Activated T-cell treated with anti-CD3 and anti-CD28 coated beads for 1 hour (primary cell): Measurements from ENCODE around the gene TGDS.
"Not testable (repeated sequence)": the region's sequence is repeated elsewhere in the genome, so short reads cannot be mapped to it uniquely, and the experiment has no call there.

Source experiments
- DNase-seq: peaks from one replicate; pipeline ENCODE4 v3.0.0-alpha.2; 2020; ENCODE audit warnings: low read depth

TGDS gene

DNA sequence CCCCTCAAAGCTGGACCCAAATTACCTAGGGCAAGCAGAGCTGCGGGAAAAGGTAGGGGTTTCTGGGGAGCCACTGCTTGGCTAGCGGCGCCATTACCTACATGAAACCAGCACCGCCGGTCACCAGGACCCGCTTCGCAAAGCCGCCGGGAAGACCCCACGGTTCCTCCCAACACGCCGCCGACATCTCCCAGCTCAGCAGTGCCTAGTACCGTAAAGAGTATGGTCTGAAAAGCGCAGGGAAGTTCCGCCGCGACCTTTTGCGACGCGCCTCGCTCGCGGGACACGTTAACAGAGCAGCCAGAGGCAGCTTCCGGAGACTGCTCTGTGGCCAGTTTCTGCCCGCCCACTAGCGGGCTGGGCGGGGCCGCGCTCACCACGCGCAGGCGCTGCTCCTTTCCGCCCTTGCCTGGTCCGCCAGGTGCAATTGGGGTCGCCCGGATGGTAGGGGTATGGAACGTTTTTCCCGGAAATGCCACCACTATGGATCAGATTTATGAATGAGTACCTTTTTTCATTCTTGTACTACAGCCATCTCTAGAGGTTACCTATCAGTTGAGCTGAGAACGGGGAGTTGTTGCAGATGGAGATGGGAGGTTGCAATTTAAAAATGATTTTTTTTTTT, at the start of gene TGDS:
TSS of gene TGDS (minus strand) at position 203 of the 625 bp plus-strand sequence. CDS start at position 187, 16 bp downstream.
- DNase-seq: peak; percentile 78

DNA sequence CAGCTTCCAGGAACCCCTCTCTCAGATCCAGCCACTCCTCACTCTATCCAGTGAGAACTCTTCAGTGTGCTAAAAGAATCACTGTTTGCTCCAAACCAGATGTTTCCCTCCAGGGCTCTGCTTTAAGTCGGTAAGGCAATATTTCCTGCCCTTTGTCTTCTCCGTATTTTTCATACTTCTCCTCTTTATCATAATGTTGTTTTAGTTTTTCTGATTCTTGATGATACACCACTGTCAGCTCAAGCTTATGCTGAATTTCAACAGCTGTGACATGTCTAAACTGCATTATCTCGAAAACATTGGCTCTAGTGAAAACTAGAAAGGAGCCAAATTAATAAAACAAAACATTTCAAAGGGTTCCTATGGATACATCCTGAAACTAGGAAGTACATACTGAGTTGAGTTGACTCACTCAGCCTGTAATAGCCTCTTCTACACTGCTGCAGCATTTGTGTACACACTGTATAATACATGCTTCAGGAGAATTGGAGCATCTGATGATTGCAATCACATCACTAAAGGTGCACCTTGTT, 45.5 kb upstream of the TGDS start:
- no peak for DNase-seq

- DNase-seq: no peak
Measured at GRCh38 chr13:94640721-94641120, 44.8 kb upstream of the TGDS start.

DNA sequence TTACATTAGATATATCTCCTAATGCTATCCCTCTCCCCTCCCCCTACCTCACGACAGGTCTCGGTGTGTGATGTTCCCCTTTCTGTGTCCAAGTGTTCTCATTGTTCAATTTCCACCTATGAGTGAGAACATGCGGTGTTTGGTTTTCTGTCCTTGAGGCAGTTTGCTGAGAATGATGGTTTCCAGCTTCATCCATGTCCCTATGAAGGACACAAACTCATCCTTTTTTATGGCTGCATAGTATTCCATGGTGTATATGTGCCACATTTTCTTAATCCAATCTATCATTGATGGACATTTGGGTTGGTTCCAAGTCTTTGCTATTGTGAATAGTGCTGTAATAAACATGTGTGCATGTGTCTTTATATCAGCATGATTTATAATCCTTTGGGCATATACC, 41.7 kb upstream of the TGDS start:
- DNase-seq: not testable (repeated sequence)

GRCh38 chr13:94636942-94637578, 41.1 kb upstream of the TGDS start:
- no peak for DNase-seq

- not testable (repeated sequence) for DNase-seq
Measured at GRCh38 chr13:94636096-94636495, 40.1 kb upstream of the TGDS start.

DNA sequence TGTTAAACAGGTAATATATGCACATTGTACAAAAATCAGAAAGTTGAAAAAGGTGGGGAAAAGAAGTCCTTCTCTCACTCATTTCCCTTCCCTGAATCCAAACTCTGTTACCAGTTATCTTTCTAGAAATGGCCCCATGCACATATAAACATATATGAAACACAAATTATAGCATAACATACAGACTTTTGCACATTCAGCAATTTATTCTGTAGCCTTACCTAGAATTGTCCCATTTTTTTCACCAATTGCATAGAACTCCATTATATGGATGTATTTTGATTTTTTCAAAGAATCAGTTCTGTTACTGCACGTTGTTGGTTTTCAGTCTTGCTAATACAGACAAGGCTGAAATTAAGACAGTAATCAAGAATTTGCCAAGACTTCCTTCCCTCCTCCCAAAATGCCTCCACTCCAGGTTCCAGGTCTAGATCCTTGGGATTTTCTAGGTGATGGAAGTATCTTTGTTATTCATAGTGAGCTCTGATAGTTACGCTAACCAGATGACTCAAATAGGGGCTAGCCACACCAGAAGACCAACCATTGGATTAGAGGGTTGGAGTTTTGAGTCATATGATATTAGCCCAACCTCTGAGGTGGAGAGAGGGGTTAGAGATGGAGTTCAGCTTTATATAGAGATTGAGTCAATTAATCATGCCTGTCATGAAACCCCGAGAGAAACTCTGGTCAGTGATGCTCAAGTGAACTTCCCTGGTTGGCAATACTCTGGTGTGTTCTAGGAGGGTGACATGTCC, 36.5 kb upstream of the TGDS start:
- DNase-seq: no peak

DNA sequence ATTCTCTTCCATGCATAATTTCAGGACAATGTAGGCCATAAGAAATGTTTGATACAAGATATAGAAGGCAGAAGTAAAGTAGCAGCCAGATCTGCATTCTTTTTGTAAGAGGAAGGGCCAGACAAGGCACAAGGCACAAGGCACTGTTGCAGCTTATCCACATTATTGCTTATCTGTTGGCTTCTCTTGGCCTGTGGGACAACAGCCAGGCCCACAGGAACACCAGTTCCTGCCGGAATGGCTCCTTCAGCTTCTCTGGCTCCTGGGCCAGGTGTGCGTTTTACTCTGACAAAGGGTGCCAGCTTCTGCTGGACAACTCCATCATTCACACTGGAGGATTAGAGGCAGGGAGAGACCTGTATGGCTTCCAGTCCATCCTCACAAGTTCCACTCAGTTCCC, 34.9 kb upstream of the TGDS start:
- DNase-seq: no peak

GRCh38 chr13:94623316-94623715, 27.4 kb upstream of the TGDS start:
- no peak for DNase-seq

DNA sequence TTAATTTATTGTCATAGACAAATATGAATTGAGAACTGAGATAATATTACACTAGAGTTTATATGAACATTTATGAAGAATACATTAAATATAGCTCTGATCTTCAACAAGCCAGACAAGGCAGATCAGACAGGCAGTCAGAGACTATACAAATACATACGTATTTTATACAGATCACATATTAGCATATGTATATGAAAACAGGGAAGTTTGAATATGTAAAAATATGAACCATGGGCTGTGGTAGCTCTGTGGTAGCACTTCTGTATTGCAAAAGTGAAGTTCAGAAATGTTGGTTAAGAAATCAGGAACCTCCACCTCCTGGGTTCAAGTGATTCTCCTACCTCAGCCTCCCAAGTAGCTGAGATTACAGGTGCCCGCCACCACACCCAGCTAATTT, 26.4 kb upstream of the TGDS start:
- DNase-seq: no peak

- no peak for DNase-seq
Measured at GRCh38 chr13:94620286-94620896, 24.4 kb upstream of the TGDS start.

DNA sequence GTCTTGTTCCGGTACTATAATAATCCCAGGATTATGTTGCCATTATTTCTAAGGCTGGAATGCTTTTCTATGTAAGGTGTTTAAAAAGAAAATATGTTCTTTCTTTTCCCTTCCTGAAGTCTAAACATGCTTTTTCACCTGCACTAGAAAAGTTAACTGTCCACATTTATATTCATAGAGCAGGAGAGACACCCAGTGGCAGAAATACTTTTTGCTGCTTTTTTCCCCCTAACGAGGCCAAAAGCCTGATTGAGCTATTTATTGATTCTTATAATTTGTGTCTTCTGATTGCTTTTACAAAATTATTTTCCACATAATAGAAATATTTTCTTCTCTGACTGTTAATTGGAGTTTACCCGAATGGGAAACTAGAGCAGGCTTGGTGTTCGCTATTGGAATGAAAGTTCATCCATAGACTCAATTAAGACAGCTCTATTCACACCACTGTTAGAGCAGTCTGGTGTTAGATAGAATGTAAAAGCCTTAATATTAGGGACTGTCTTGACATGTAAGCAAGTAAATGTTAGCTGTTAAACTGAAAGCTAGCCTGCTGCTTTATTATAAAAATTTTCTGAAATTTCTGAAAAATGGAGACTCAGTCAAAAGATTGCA, 21.5 kb upstream of the TGDS start:
- no peak for DNase-seq

GRCh38 chr13:94613051-94613450, 17.1 kb upstream of the TGDS start:
- DNase-seq: no peak

DNA sequence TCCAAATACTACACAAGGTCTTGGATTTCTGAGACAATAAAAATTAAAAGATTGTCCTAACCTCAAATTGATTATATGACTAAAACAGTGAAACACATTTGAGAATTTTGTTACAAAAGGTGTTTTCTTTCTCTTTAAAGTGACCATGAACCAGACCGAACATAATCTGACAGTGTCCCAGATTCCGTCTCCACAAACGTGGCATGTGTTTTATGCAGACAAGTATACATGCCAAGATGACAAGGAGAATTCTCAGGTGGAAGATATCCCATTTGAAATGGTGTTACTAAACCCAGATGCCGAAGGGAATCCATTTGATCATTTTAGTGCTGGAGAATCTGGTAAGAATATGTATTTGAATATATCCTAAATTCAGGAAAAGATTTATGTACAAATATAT, 16.1 kb upstream of the TGDS start:
- no peak for DNase-seq

GRCh38 chr13:94610475-94610874, 14.5 kb upstream of the TGDS start:
- no peak for DNase-seq

- no peak for DNase-seq
Measured at GRCh38 chr13:94609196-94609595, 13.2 kb upstream of the TGDS start.

GRCh38 chr13:94608586-94608985, 12.6 kb upstream of the TGDS start:
- DNase-seq: no peak

- no peak for DNase-seq
Measured at GRCh38 chr13:94607939-94608338, 12.0 kb upstream of the TGDS start.

- DNase-seq: no peak
Measured at GRCh38 chr13:94607056-94607455, 11.1 kb upstream of the TGDS start.

- no peak for DNase-seq
Measured at GRCh38 chr13:94602467-94602866, 6.5 kb upstream of the TGDS start.

- peak; percentile 75 for DNase-seq
Measured at GRCh38 chr13:94601446-94602431, 5.8 kb upstream of the TGDS start, which contains the start of gene GPR180. TSS of gene GPR180 (plus strand) at chr13:94601857. CDS start at chr13:94601928, 71 bp downstream.
